K562 (cell line): ENCODE measurements around the gene SLC25A45. TPM values are rescaled to one million over a fixed set of nuclear protein-coding genes. Genes with fewer than 3 reads are reported as not detected.

Experiments
- CEBPB ChIP-seq: fragments of 450-650 bp; IDR thresholded peaks from 2 replicates; pipeline ENCODE4 v1.6.1; 2016; ENCODE audit warnings: missing genetic modification characterization, missing compliant biosample characterization
- KHSRP ChIP-seq: fragments of 450-650 bp; IDR thresholded peaks from 2 replicates; pipeline ENCODE4 v1.6.1; 2017
- MAZ ChIP-seq, 2 experiments: fragments of 450-650 bp in 1 of 2; sonication (generic) in 1 of 2; formaldehyde crosslinking; IDR thresholded peaks in 1 of 2; conservative IDR thresholded peaks in 1 of 2; 2 replicates each; pipeline versions ENCODE4 v1.4.0 to v1.5.0; 2020; ENCODE audit warnings: mild to moderate bottlenecking in 1 of 2, missing genetic modification reagents in 1 of 2
- MBD1 ChIP-seq: fragments of 250-450 bp; sonication (Bioruptor Pico); IDR thresholded peaks from 2 replicates; pipeline ENCODE4 v1.8.0; 2022; ENCODE audit warnings: inconsistent platforms
- NFIC ChIP-seq: fragments of 450-650 bp; IDR thresholded peaks from 2 replicates; pipeline ENCODE4 v1.6.1; 2017; ENCODE audit warnings: mild to moderate bottlenecking, inconsistent platforms
- NFXL1 ChIP-seq: fragments of 450-650 bp; formaldehyde crosslinking; IDR thresholded peaks from 2 replicates; pipeline ENCODE4 v1.4.0; 2021; ENCODE audit warnings: mild to moderate bottlenecking
- SNIP1 ChIP-seq: fragments of 450-650 bp; IDR thresholded peaks from 2 replicates; pipeline ENCODE4 v1.7.1; 2017; ENCODE audit warnings: low read depth, mild to moderate bottlenecking
- TAL1 ChIP-seq: fragments of 450-650 bp; IDR thresholded peaks from 2 replicates; pipeline ENCODE4 v1.6.1; 2016; ENCODE audit warnings: mild to moderate bottlenecking
- UBTF ChIP-seq, 2 experiments: IDR thresholded peaks; 2 replicates each; pipeline ENCODE4 v1.6.1; 2012; ENCODE audit warnings: improper control_type of control experiment in 2 of 2, low read depth in 2 of 2, low read length in 2 of 2, borderline replicate concordance in 1 of 2
- ZC3H4 ChIP-seq: sonication (generic); formaldehyde crosslinking; IDR thresholded peaks from 2 replicates; pipeline ENCODE4 v1.9.0; 2021; ENCODE audit warnings: missing genetic modification reagents, borderline replicate concordance
- ZNF584 ChIP-seq: fragments of 200-800 bp; sonication (Bioruptor generic); IDR thresholded peaks from 2 replicates; pipeline ENCODE4 v1.6.1; 2016; ENCODE audit warnings: low read depth, mild to moderate bottlenecking, missing genetic modification characterization, missing compliant biosample characterization
- ZNF740 ChIP-seq, 3 experiments: fragments of 200-800 bp in 1 of 3; sonication (Bioruptor generic) in 1 of 3; sonication (generic) in 1 of 3; formaldehyde crosslinking in 1 of 3; IDR thresholded peaks; 2 replicates each; pipeline versions ENCODE4 v1.6.1 to v1.8.0; 2016 to 2022; ENCODE audit warnings: mild to moderate bottlenecking in 2 of 3, missing compliant biosample characterization in 2 of 3, missing genetic modification characterization in 2 of 3, missing genetic modification reagents in 1 of 3
- ZNF76 ChIP-seq: fragments of 250-450 bp; sonication (Bioruptor Pico); IDR thresholded peaks from 2 replicates; pipeline ENCODE4 v1.4.0; 2020; ENCODE audit warnings: mild to moderate bottlenecking, moderate library complexity, borderline replicate concordance
- polyA plus RNA-seq, 8 experiments: library from polyadenylated mRNA; depleted of rRNA in 4 of 8; stranded (reverse) in 5 of 8; unstranded in 3 of 8; fragments of >200 nt; fragmentation: Nextera tagmentation in 2 of 8; fragmentation: Illumina TruSeq in 1 of 8; extraction: Ambion mirVana in 2 of 8; extraction: Trizol in 1 of 8; gene quantifications; 2 replicates each; pipeline versions ENCODE4 v1.2.1 to v1.2.3, GENCODE V29; 2011 to 2014; ENCODE audit warnings: inconsistent platforms in 1 of 8, missing spikeins in 1 of 8
- total RNA-seq, 7 experiments: library from RNA; depleted of rRNA in 6 of 7; stranded (reverse); fragments of >200 nt in 6 of 7; fragmentation: Illumina TruSeq in 2 of 7; extraction: Trizol in 2 of 7; gene quantifications; 2 replicates each; pipeline versions ENCODE4 v1.2.1 to v1.2.3, GENCODE V29; 2011 to 2021; ENCODE audit warnings: low replicate concordance in 1 of 7
- TF ChIP-seq, protein P1 (sequence below): fragments of 450-650 bp; IDR thresholded peaks from 2 replicates; pipeline ENCODE4 v1.6.1; 2014; ENCODE audit warnings: low read depth, mild to moderate bottlenecking, moderate library complexity, borderline replicate concordance
- TF ChIP-seq, protein P2 (sequence below): fragments of 450-650 bp; IDR thresholded peaks from 2 replicates; pipeline ENCODE4 v1.6.1; 2018; ENCODE audit not compliant: partially characterized antibody

The SLC25A45 gene
- total and polyA plus RNA-seq, 9 of the 15 experiments (the other 6 are each of a cell fraction or from before 2014, with no cell fraction given) = 0.15 to 2.3 (median 0.68) TPM

DNA sequence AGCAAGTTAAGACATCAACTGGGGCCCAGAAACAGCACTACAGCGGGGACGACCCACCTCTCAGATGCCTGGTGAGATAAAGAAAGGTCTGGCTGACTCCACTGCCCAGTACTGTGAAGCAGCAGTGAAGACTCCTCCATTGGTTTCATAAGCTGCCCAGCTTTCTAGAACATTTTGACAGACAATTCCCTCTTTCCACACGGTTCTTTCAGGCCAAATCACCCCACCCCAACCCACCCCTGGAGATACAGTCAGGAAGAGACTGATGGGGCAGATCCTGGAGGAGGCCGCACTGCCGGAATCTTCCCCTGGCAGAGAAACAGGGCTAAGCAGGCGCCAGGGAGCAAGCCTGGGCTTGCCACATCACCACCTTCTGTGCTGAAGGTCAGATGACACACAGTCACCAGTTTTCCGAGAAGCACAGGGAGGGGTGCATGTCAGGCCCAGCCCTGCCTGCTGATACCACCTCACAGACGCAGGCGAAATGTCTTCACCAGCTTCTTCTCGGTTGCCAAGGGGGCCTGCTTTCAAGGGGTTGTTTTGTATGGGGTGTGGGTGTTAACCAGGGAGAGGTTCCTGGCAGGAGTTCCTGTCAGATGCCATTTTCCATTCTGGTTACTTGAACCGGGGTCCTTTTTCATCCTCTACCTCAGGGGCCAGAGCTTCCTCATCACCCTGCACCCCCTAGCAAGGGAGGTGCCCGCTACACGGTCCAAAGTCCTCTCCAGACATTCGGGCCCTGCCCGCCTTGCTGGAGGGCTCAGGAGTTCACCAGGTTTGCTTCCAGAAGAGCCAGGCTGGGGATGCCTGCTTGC lies 38.7 kb upstream of the SLC25A45 start (continued):
- TF ChIP-seq ZNF740 (CRISPR knock-in tag; IDR thresholded peaks at IDR 0.05) (no peak), ZNF740 (tag; IDR thresholded peaks at IDR 0.05) (peak in 1 of 2 experiments; percentile 60; a peak in 2 of 4 replicates), NFIC (peak; percentile 30; the same call in 1 of the 2 replicates), MAZ (CRISPR knock-in tag; conservative IDR thresholded peaks at IDR 0.05 in 1 of 2, IDR thresholded peaks at IDR 0.05 in 1 of 2) (peak in 1 of 2 experiments; percentile 82; a peak in 2 of 4 replicates), NFXL1 (CRISPR knock-in tag) (0 out of 2 replicates have a peak, but pooled peaks have one; percentile 59), ZNF584 (CRISPR knock-in tag) (no peak), MBD1 (CRISPR knock-in tag) (no peak), KHSRP (no peak), ZC3H4 (CRISPR knock-in tag) (no peak), TAL1 (no peak), CEBPB (tag) (peak; percentile 51), ZNF76 (CRISPR knock-in tag) (0 out of 2 replicates have a peak, but pooled peaks have one; percentile 13), SNIP1 (0 out of 2 replicates have a peak, but pooled peaks have one; percentile 21), UBTF (IDR thresholded peaks at IDR 0.05; ENCODE audit: borderline replicate concordance in 1 of 2, low read depth in 2 of 2, low read length in 2 of 2) (no peak)
- TF ChIP-seq, protein P1, sequence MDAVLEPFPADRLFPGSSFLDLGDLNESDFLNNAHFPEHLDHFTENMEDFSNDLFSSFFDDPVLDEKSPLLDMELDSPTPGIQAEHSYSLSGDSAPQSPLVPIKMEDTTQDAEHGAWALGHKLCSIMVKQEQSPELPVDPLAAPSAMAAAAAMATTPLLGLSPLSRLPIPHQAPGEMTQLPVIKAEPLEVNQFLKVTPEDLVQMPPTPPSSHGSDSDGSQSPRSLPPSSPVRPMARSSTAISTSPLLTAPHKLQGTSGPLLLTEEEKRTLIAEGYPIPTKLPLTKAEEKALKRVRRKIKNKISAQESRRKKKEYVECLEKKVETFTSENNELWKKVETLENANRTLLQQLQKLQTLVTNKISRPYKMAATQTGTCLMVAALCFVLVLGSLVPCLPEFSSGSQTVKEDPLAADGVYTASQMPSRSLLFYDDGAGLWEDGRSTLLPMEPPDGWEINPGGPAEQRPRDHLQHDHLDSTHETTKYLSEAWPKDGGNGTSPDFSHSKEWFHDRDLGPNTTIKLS = peak; percentile 92
- TF ChIP-seq, protein P2, sequence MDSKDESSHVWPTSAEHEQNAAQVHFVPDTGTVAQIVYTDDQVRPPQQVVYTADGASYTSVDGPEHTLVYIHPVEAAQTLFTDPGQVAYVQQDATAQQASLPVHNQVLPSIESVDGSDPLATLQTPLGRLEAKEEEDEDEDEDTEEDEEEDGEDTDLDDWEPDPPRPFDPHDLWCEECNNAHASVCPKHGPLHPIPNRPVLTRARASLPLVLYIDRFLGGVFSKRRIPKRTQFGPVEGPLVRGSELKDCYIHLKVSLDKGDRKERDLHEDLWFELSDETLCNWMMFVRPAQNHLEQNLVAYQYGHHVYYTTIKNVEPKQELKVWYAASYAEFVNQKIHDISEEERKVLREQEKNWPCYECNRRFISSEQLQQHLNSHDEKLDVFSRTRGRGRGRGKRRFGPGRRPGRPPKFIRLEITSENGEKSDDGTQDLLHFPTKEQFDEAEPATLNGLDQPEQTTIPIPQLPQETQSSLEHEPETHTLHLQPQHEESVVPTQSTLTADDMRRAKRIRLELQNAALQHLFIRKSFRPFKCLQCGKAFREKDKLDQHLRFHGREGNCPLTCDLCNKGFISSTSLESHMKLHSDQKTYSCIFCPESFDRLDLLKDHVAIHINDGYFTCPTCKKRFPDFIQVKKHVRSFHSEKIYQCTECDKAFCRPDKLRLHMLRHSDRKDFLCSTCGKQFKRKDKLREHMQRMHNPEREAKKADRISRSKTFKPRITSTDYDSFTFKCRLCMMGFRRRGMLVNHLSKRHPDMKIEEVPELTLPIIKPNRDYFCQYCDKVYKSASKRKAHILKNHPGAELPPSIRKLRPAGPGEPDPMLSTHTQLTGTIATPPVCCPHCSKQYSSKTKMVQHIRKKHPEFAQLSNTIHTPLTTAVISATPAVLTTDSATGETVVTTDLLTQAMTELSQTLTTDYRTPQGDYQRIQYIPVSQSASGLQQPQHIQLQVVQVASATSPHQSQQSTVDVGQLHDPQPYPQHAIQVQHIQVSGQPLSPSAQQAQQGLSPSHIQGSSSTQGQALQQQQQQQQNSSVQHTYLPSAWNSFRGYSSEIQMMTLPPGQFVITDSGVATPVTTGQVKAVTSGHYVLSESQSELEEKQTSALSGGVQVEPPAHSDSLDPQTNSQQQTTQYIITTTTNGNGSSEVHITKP = peak; percentile 14
